ENCODE measurements around the gene DISP2. TPM values are rescaled to one million over a fixed set of nuclear protein-coding genes. Genes with fewer than 3 reads are reported as not detected.
A peak's percentile ranks its signal among the peaks of the same experiment; 100 is the strongest.

DISP2 gene
- total RNA-seq, 1 experiment from 2014 or later = 1.3 TPM

GRCh38 chr15:40328751-40329150 is 29.3 kb upstream of the DISP2 start:
- no peaks in the 10 kb centered on the region for H3K4me1 Mint-ChIP-seq (ENCODE audit: low read depth, unreplicated experiment)
- H3K9me3 Mint-ChIP-seq (ENCODE audit: low read depth, unreplicated experiment) = no peaks in the 10 kb centered on the region
- H3K4me3 Mint-ChIP-seq (ENCODE audit: low read depth, unreplicated experiment) = no peak overlapping the region
- no peak for DNase-seq
- CTCF ChIA-PET = interaction anchor here (1.6 kb wide), 1 partner anchor 10 kb away, joined by 6 read pairs; no protein-coding TSS in a partner anchor
- intact Hi-C loops (cut with micrococcal nuclease; ENCODE audit: unreplicated experiment) = no loop called here
- BruUV-seq (replicated peaks) = no TSS peak
- peaks cover 30% of the 10 kb centered on the region for H3K36me3 Mint-ChIP-seq (ENCODE audit: insufficient read depth, unreplicated experiment)
- TF ChIP-seq CTCF (IDR thresholded peaks at IDR 0.05; ENCODE audit: unreplicated experiment) = no peak
- no peaks in the 10 kb centered on the region for H3K27me3 Mint-ChIP-seq (ENCODE audit: unreplicated experiment)
- H3K27ac Mint-ChIP-seq (ENCODE audit: unreplicated experiment) = no peak overlapping the region

- CTCF ChIA-PET = interaction anchor here (1.6 kb wide), 1 partner anchor 9 kb away, joined by 6 read pairs; no protein-coding TSS in a partner anchor
- intact Hi-C loops (cut with micrococcal nuclease; ENCODE audit: unreplicated experiment) = no loop called here
- TF ChIP-seq CTCF (IDR thresholded peaks at IDR 0.05; ENCODE audit: unreplicated experiment) = no peak
- H3K36me3 Mint-ChIP-seq (ENCODE audit: insufficient read depth, unreplicated experiment) = peaks cover 30% of the 10 kb centered on the region
- H3K27me3 Mint-ChIP-seq (ENCODE audit: unreplicated experiment) = no peaks in the 10 kb centered on the region
- no peaks in the 10 kb centered on the region for H3K9me3 Mint-ChIP-seq (ENCODE audit: low read depth, unreplicated experiment)
- H3K4me1 Mint-ChIP-seq (ENCODE audit: low read depth, unreplicated experiment) = no peaks in the 10 kb centered on the region
- peak overlapping the region; percentile 75 for H3K27ac Mint-ChIP-seq (ENCODE audit: unreplicated experiment)
- H3K4me3 Mint-ChIP-seq (ENCODE audit: low read depth, unreplicated experiment) = no peak overlapping the region
- no TSS peak for BruUV-seq (replicated peaks)
- DNase-seq = no peak
Observed at GRCh38 chr15:40329804-40330203, 28.2 kb upstream of the DISP2 start.

GRCh38 chr15:40330368-40330836 is 27.6 kb upstream of the DISP2 start:
- intact Hi-C loops (cut with micrococcal nuclease; ENCODE audit: unreplicated experiment) = no loop called here
- Mint-ChIP-seq H3K4me3 (ENCODE audit: low read depth, unreplicated experiment) (no peak overlapping the region), H3K4me1 (ENCODE audit: low read depth, unreplicated experiment) (no peaks in the 10 kb centered on the region), H3K27me3 (ENCODE audit: unreplicated experiment) (no peaks in the 10 kb centered on the region), H3K36me3 (ENCODE audit: insufficient read depth, unreplicated experiment) (peaks cover 34% of the 10 kb centered on the region), H3K9me3 (ENCODE audit: low read depth, unreplicated experiment) (no peaks in the 10 kb centered on the region), H3K27ac (ENCODE audit: unreplicated experiment) (peak overlapping the region; percentile 65)
- TF ChIP-seq CTCF (IDR thresholded peaks at IDR 0.05; ENCODE audit: unreplicated experiment) = no peak
- no TSS peak for BruUV-seq (replicated peaks)
- DNase-seq = no peak
- CTCF ChIA-PET = interaction anchor here (0.7 kb wide), 1 partner anchor 108 kb away, joined by 4 read pairs; no protein-coding TSS in a partner anchor

GRCh38 chr15:40331026-40331425 is 27.0 kb upstream of the DISP2 start:
- no peak for TF ChIP-seq CTCF (IDR thresholded peaks at IDR 0.05; ENCODE audit: unreplicated experiment)
- H3K4me3 Mint-ChIP-seq (ENCODE audit: low read depth, unreplicated experiment) = no peak overlapping the region
- no peak for DNase-seq
- CTCF ChIA-PET = interaction anchor here (0.7 kb wide), 1 partner anchor 107 kb away, joined by 4 read pairs; no protein-coding TSS in a partner anchor
- no TSS peak for BruUV-seq (replicated peaks)
- no peaks in the 10 kb centered on the region for H3K9me3 Mint-ChIP-seq (ENCODE audit: low read depth, unreplicated experiment)
- no peaks in the 10 kb centered on the region for H3K4me1 Mint-ChIP-seq (ENCODE audit: low read depth, unreplicated experiment)
- peaks cover 35% of the 10 kb centered on the region for H3K36me3 Mint-ChIP-seq (ENCODE audit: insufficient read depth, unreplicated experiment)
- H3K27me3 Mint-ChIP-seq (ENCODE audit: unreplicated experiment) = no peaks in the 10 kb centered on the region
- intact Hi-C loops (cut with micrococcal nuclease; ENCODE audit: unreplicated experiment) = no loop called here
- H3K27ac Mint-ChIP-seq (ENCODE audit: unreplicated experiment) = peak overlapping the region; percentile 65

All from Calu3 (cell line).